OCI-LY7 (cell line): Measurements from ENCODE around the gene PGAP6.

Experiments
- EZH2phosphoT487 ChIP-seq: fragments of 200-600 bp; sonication (generic); IDR thresholded peaks from 2 replicates; pipeline ENCODE4 v1.6.1; 2018; ENCODE audit warnings: low read depth, borderline replicate concordance, mild to moderate bottlenecking, mixed run types, antibody characterized with exemption, low read length, moderate library complexity, mixed read lengths
- TF ChIP-seq, protein P1 (sequence below): fragments of 200-600 bp; sonication (generic); conservative IDR thresholded peaks from 2 replicates; pipeline ENCODE4 v1.5.1; 2014; ENCODE audit warnings: mild to moderate bottlenecking, antibody characterized with exemption, low read length, moderate library complexity, mixed read lengths

DNA sequence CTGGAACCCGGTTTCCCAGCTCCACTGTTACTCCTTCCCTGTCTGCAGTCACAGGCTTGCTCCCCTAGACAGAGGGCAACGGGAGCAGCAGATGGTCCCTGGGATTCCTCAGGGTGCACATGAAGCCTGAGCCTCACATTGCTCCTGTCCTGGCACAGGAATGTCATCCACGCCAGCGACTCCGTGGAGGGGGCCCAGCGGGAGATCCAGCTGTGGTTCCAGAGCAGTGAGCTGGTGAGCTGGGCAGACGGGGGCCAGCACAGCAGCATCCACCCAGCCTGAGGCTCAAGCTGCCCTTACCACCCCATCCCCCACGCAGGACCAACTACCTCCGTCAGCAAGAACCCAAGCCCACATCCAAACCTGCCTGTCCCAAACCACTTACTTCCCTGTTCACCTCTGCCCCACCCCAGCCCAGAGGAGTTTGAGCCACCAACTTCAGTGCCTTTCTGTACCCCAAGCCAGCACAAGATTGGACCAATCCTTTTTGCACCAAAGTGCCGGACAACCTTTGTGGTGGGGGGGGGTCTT lies 18.3 kb upstream of the PGAP6 start:
- TF ChIP-seq, protein P1, sequence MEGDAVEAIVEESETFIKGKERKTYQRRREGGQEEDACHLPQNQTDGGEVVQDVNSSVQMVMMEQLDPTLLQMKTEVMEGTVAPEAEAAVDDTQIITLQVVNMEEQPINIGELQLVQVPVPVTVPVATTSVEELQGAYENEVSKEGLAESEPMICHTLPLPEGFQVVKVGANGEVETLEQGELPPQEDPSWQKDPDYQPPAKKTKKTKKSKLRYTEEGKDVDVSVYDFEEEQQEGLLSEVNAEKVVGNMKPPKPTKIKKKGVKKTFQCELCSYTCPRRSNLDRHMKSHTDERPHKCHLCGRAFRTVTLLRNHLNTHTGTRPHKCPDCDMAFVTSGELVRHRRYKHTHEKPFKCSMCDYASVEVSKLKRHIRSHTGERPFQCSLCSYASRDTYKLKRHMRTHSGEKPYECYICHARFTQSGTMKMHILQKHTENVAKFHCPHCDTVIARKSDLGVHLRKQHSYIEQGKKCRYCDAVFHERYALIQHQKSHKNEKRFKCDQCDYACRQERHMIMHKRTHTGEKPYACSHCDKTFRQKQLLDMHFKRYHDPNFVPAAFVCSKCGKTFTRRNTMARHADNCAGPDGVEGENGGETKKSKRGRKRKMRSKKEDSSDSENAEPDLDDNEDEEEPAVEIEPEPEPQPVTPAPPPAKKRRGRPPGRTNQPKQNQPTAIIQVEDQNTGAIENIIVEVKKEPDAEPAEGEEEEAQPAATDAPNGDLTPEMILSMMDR: no peak
- no peak for TF ChIP-seq EZH2phosphoT487
